ENCODE data around the gene RNU2-63P.
"Not testable (repeated sequence)": the region's sequence is repeated elsewhere in the genome, so short reads cannot be mapped to it uniquely, and the experiment has no call there.

The RNU2-63P gene

DNA sequence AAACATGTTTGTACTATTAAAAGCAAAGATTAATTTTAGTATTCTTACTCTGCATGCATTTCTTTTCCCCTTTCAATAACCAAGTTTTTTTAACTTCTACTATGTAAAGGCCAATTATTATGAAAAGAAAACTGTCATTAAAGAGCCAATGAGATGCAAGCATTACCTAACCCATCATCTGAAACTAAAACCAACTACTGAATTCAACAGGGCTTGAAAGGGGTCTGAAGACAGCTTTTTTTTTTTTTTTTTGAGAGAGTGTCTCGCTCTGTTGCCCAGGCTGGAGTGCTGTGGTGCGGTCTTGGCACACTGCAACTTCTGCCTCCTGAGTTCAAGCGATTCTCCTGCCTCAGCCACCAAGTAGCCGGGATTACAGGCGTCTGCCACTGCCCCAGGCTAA lies 30.4 kb downstream of the RNU2-63P start:
- DNase-seq, H3K9me3 Mint-ChIP-seq, H3K36me3 Mint-ChIP-seq, CTCF ChIA-PET, H3K27ac Mint-ChIP-seq, H3K4me3 Mint-ChIP-seq, H3K27me3 Mint-ChIP-seq, H3K4me1 Mint-ChIP-seq: not testable (repeated sequence)

DNA sequence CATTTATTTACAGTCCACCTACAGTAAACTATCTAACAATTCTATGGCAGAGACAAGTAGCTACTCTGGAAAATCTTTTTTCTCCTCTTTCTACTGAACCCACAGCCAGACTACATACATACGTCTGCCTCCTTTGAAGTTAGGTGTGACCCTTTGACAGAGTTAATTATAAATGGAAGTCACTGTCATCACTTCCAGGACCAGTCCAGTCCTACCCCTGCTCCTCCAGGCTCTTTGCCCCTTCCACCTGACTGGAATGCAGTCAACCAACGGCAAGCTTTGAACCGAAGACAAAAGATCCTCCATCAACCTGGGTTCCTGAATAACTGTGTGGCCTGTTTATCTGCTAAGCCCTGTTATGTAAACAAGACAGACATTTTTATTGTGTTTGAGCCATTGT lies 35.2 kb downstream of the RNU2-63P start:
- H3K27ac Mint-ChIP-seq, H3K4me3 Mint-ChIP-seq, H3K4me1 Mint-ChIP-seq, CTCF ChIA-PET, H3K36me3 Mint-ChIP-seq, H3K27me3 Mint-ChIP-seq, DNase-seq, H3K9me3 Mint-ChIP-seq: not testable (repeated sequence)

DNA sequence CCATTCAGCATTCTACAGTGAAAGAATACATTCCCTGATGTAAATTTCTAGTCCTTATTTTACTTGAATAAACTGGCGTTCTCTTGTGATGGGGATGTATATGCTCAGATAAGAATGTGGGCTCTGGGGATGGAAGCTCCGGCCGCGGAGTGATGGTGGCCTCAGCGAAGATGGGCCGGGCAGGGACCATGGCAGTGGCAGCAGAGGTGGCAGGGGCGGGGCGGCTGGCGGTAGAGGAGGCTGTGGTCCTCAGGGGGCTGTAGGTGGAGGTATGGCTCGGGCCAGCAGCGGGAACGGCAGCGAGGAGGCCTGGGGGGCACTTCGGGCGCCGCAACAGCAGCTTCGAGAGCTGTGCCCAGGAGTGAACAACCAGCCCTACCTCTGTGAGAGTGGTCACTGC lies 44.0 kb downstream of the RNU2-63P start:
- DNase-seq, H3K27me3 Mint-ChIP-seq, CTCF ChIA-PET: not testable (repeated sequence)

More for the DNA sequence above, 44.0 kb downstream of the RNU2-63P start:
- not testable (repeated sequence) for H3K4me1 Mint-ChIP-seq, H3K36me3 Mint-ChIP-seq, H3K9me3 Mint-ChIP-seq, H3K4me3 Mint-ChIP-seq, H3K27ac Mint-ChIP-seq

Measured in activated naive CD4-positive, alpha-beta T cell treated with anti-CD3 and anti-CD28 coated beads, Interleukin-2, amount 10 ng/mL, durations not matched to agents 7 days and 5 days (primary cell).